Measurements from ENCODE around the gene TRMT2A.

- no peak for TF ChIP-seq CTCF (optimal IDR thresholded peaks at IDR 0.05 in 1 of 3, IDR thresholded peaks at IDR 0.05 in 1 of 3, conservative IDR thresholded peaks at IDR 0.05 in 1 of 3; ENCODE audit: extremely low read depth in 1 of 3, insufficient read depth in 2 of 3, low read length in 3 of 3)
- no peak for TF ChIP-seq EZH2 (IDR thresholded peaks at IDR 0.05; ENCODE audit: low read length)
Measured at GRCh38 chr22:20089226-20089976, 27.6 kb downstream of the TRMT2A start.

All from keratinocyte (primary cell).